Mesothelial cell of epicardium (in vitro differentiated cells): Measurements from ENCODE around the gene AUTS2. TPM values are rescaled to one million over a fixed set of nuclear protein-coding genes. Genes with fewer than 3 reads are reported as not detected.
A peak's percentile ranks its signal among the peaks of the same experiment; 100 is the strongest.

Source experiments
- DNase-seq, 2 experiments: peaks; one replicate each; pipeline ENCODE4 v3.0.0; 2021; ENCODE audit warnings: low spot score in 2 of 2; ENCODE audit not compliant: unreplicated experiment in 2 of 2
- H3K27ac Mint-ChIP-seq: 2 replicates; pipeline ENCODE4 v1.8.0; 2021; ENCODE audit warnings: mixed read lengths
- H3K27me3 Mint-ChIP-seq: 2 replicates; pipeline ENCODE4 v1.8.0; 2021; ENCODE audit warnings: low read depth, mixed read lengths
- H3K36me3 Mint-ChIP-seq: 2 replicates; pipeline ENCODE4 v1.8.0; 2021; ENCODE audit warnings: mixed read lengths
- H3K4me1 Mint-ChIP-seq: 2 replicates; pipeline ENCODE4 v1.8.0; 2021; ENCODE audit warnings: mixed read lengths
- H3K4me3 Mint-ChIP-seq: 2 replicates; pipeline ENCODE4 v1.8.0; 2021; ENCODE audit warnings: mild to moderate bottlenecking, moderate library complexity, mixed read lengths
- H3K9me3 Mint-ChIP-seq: 2 replicates; pipeline ENCODE4 v1.8.0; 2021; ENCODE audit warnings: mixed read lengths
- CTCF ChIP-seq: fragments of 200-600 bp; sonication (generic); IDR thresholded peaks from one replicate; pipeline ENCODE4 v1.5.0; 2021; ENCODE audit warnings: antibody characterized with exemption; ENCODE audit not compliant: unreplicated experiment
- total RNA-seq: library from RNA; stranded (reverse); gene quantifications from 3 replicates; pipeline ENCODE4 v1.2.1, GENCODE V29; 2021

Gene AUTS2
- total RNA-seq, 1 donor from 2014 or later: 135 TPM

GRCh38 chr7:69588773-69589172 lies 9.5 kb upstream of the AUTS2 start:
- no peaks in the 10 kb centered on the region for H3K4me1 Mint-ChIP-seq
- no peak for DNase-seq
- H3K36me3 Mint-ChIP-seq: no peaks in the 10 kb centered on the region
- TF ChIP-seq CTCF: no peak
- H3K27ac Mint-ChIP-seq: no peak overlapping the region
- no peak overlapping the region for H3K4me3 Mint-ChIP-seq
- peaks cover 15% of the 10 kb centered on the region for H3K27me3 Mint-ChIP-seq
- H3K9me3 Mint-ChIP-seq: no peaks in the 10 kb centered on the region

GRCh38 chr7:69591805-69592204 lies 6.5 kb upstream of the AUTS2 start:
- no peak overlapping the region for H3K27ac Mint-ChIP-seq
- H3K4me1 Mint-ChIP-seq: peaks cover 2% of the 10 kb centered on the region
- no peaks in the 10 kb centered on the region for H3K36me3 Mint-ChIP-seq
- H3K4me3 Mint-ChIP-seq: no peak overlapping the region
- peaks cover 20% of the 10 kb centered on the region for H3K27me3 Mint-ChIP-seq
- TF ChIP-seq CTCF: no peak
- H3K9me3 Mint-ChIP-seq: no peaks in the 10 kb centered on the region
- DNase-seq: no peak

- DNase-seq: no peak
- Mint-ChIP-seq H3K9me3 (no peaks in the 10 kb centered on the region), H3K27ac (no peak overlapping the region), H3K36me3 (no peaks in the 10 kb centered on the region), H3K4me1 (peaks cover 5% of the 10 kb centered on the region), H3K4me3 (no peak overlapping the region), H3K27me3 (peaks cover 20% of the 10 kb centered on the region)
- no peak for TF ChIP-seq CTCF
These were observed 4.8 kb upstream of the AUTS2 start for GRCh38 chr7:69593511-69593910.

DNA sequence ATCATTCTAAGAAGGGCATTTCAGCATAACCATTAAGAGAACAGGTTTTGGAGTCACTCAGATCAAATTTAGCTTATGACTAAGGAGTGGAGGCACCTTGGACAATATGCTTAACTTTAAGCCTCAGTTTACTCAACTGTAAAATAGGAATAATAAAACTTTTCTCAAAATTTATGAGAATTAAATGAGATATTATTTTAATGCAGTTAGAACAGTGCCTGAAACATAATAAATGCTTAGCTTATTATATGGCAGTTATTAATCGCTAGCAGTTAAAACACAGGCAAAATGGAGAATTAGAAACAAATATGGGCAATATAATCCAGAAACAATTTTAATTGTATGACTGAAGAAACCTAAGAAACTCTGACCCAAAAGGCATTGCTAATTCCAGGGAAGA lies 2.9 kb upstream of the AUTS2 start:
- no peaks in the 10 kb centered on the region for H3K36me3 Mint-ChIP-seq
- no peak for TF ChIP-seq CTCF
- H3K4me3 Mint-ChIP-seq: no peak overlapping the region
- H3K27ac Mint-ChIP-seq: no peak overlapping the region
- H3K4me1 Mint-ChIP-seq: peaks cover 7% of the 10 kb centered on the region
- H3K27me3 Mint-ChIP-seq: peaks cover 20% of the 10 kb centered on the region
- DNase-seq: no peak
- H3K9me3 Mint-ChIP-seq: no peaks in the 10 kb centered on the region

- Mint-ChIP-seq H3K4me3 (peak overlapping the region; percentile 70), H3K4me1 (peaks cover 9% of the 10 kb centered on the region), H3K36me3 (no peaks in the 10 kb centered on the region), H3K27me3 (peaks cover 15% of the 10 kb centered on the region), H3K9me3 (no peaks in the 10 kb centered on the region), H3K27ac (no peak overlapping the region)
- no peak for TF ChIP-seq CTCF
- no peak for DNase-seq
These were observed 2.2 kb upstream of the AUTS2 start for GRCh38 chr7:69596056-69596455.

DNA sequence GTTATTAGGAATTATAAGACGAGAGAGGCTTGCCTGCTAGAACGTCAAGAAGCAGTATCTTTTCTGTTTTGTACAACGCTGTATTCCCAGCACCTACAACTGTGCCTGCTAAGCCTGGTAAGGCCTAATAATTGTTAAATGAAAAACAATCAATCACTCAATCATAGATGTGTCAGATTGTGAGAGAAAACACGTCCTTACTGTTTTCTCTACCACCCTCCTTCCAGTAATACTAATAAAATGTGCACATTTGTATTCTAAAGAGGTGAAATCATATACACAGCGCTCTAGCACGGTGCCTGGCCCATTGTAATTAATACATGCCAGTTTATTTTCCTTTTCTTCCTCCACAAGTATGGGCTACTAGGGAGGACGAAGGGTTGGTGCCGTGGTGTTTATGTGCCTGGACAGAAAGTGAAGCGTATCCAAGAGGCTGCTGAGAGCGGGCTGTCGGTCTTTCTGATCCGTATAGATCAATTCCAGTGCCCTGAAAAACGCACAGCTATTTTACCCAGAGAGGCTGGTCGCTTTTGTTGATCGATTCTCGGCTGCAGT lies 1.5 kb upstream of the AUTS2 start:
- peak overlapping the region; percentile 33 for H3K27ac Mint-ChIP-seq
- H3K36me3 Mint-ChIP-seq: no peaks in the 10 kb centered on the region
- H3K4me1 Mint-ChIP-seq: peaks cover 9% of the 10 kb centered on the region
- no peak for TF ChIP-seq CTCF
- H3K27me3 Mint-ChIP-seq: peaks cover 13% of the 10 kb centered on the region
- no peaks in the 10 kb centered on the region for H3K9me3 Mint-ChIP-seq
- DNase-seq: no peak
- peak overlapping the region; percentile 70 for H3K4me3 Mint-ChIP-seq
